Stomach smooth muscle (tissue), 2 donors: ENCODE measurements around the gene GAB1.

Experiments used
- H3K27ac ChIP-seq: one replicate; pipeline ENCODE4 v1.7.0; 2013; ENCODE audit warnings: mild to moderate bottlenecking, low read length, inconsistent platforms
- H3K27me3 ChIP-seq, 2 donors: one replicate each; pipeline ENCODE4 v1.7.0; 2013; ENCODE audit warnings: low read length in 2 of 2; ENCODE audit not compliant: insufficient read depth in 2 of 2, control insufficient read depth in 1 of 2
- H3K36me3 ChIP-seq, 2 donors: one replicate each; pipeline ENCODE4 v1.7.0; 2013; ENCODE audit warnings: low read length in 2 of 2; ENCODE audit not compliant: control insufficient read depth in 2 of 2, insufficient read depth in 2 of 2
- H3K4me1 ChIP-seq: one replicate; pipeline ENCODE4 v1.7.0; 2013; ENCODE audit warnings: low read length; ENCODE audit not compliant: control insufficient read depth, insufficient read depth
- H3K4me3 ChIP-seq, 2 donors: one replicate each; pipeline ENCODE4 v1.7.0; 2013; ENCODE audit warnings: low read length in 2 of 2
- H3K9ac ChIP-seq, 2 donors: one replicate each; pipeline ENCODE4 v1.7.0; 2013; ENCODE audit warnings: low read length in 2 of 2, mild to moderate bottlenecking in 1 of 2
- H3K9me3 ChIP-seq, 2 donors: one replicate each; pipeline ENCODE4 v1.7.0; 2013; ENCODE audit warnings: low read length in 2 of 2; ENCODE audit not compliant: control insufficient read depth in 2 of 2
- donor health status: healthy.
- donor health status: Pancreatic carcinoma.

Gene GAB1

DNA sequence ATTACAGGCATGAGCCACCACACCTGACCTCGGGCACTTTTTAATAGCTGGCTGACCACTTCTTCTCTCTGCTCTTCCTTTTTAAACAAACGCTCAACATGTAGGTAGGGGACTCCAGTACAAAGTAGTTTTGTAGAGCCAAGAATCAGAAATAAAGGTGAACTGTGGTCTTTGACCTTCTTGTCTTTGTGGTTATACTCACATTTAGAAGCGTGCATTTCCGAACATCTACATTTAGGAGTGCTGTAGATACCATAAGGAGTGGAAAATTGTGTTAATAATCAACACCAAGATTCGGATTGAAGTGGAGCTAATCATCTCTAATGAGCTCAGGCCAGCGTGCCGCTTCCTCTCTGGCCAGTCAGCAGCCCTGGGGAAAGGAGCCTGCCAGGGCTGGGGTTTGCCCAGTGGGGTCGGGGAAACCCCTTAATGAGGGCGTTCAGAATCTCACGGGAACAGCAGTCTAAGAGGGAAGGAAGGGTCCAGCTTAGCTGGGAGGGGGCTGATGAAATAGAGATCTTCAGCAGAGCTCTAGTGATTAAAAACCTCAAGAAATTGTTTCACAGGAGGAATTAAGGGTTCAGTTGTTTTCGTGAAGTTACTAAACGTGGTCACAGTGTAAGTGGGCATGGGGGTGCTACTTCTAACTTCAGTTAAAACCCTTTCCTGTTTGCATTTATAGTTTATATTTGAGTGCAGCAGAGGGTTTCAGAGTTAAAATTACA, 81.2 kb downstream of the GAB1 start:
- Histone ChIP-seq H3K9me3 (no peaks in the 10 kb centered on the region), H3K4me1 (no peaks in the 10 kb centered on the region), H3K27ac (no peak overlapping the region), H3K27me3 (no peaks in the 10 kb centered on the region), H3K9ac (no peak overlapping the region), H3K4me3 (no peak overlapping the region), H3K36me3 (peaks cover 0 to 5% of the 10 kb centered on the region in 2 donors)

DNA sequence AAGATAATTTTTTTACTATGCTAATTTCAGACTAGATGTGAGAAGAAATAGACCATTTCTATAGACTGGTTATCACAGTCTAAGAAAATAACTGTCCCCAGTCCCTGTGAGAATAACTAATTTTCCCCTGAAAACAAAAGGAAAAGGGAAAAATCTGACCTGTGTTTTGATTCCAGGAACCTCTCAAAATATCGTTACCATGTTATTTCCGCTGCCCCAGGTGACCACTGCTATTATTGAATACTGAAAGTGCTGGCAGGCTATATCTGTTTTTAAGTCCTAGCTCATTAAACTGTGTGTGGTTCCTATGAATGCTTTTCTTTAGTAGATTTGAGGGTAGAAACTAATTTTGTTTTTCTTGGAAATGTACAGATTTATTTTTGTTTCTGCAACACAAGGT, 83.6 kb downstream of the GAB1 start:
- Histone ChIP-seq H3K9ac (no peak overlapping the region), H3K4me3 (no peak overlapping the region), H3K36me3 (peaks cover 2 to 7% of the 10 kb centered on the region in 2 donors), H3K9me3 (no peaks in the 10 kb centered on the region), H3K4me1 (no peaks in the 10 kb centered on the region), H3K27me3 (no peaks in the 10 kb centered on the region), H3K27ac (no peak overlapping the region)

GRCh38 chr4:143421609-143422008, 84.9 kb downstream of the GAB1 start:
- Histone ChIP-seq H3K9me3 (no peaks in the 10 kb centered on the region), H3K27ac (no peak overlapping the region), H3K36me3 (peaks cover 5 to 10% of the 10 kb centered on the region in 2 donors), H3K9ac (no peak overlapping the region), H3K4me1 (no peaks in the 10 kb centered on the region), H3K27me3 (no peaks in the 10 kb centered on the region), H3K4me3 (no peak overlapping the region)

- Histone ChIP-seq H3K27ac (no peak overlapping the region), H3K9ac (no peak overlapping the region), H3K36me3 (peaks cover 5% of the 10 kb centered on the region in 2 donors), H3K4me1 (no peaks in the 10 kb centered on the region), H3K9me3 (no peaks in the 10 kb centered on the region), H3K27me3 (no peaks in the 10 kb centered on the region), H3K4me3 (no peak overlapping the region)
Observed at GRCh38 chr4:143424276-143424675, 87.6 kb downstream of the GAB1 start.

GRCh38 chr4:143431526-143432257, 95.0 kb downstream of the GAB1 start:
- Histone ChIP-seq H3K27me3 (no peaks in the 10 kb centered on the region), H3K36me3 (peaks cover 0 to 8% of the 10 kb centered on the region in 2 donors), H3K9me3 (no peaks in the 10 kb centered on the region), H3K9ac (no peak overlapping the region), H3K4me3 (no peak overlapping the region), H3K4me1 (no peaks in the 10 kb centered on the region), H3K27ac (no peak overlapping the region)

- Histone ChIP-seq H3K27ac (no peak overlapping the region), H3K4me3 (no peak overlapping the region), H3K27me3 (no peaks in the 10 kb centered on the region), H3K9me3 (no peaks in the 10 kb centered on the region), H3K36me3 (peaks cover 0 to 8% of the 10 kb centered on the region in 2 donors), H3K4me1 (no peaks in the 10 kb centered on the region), H3K9ac (no peak overlapping the region)
Observed at GRCh38 chr4:143432258-143432591, 95.5 kb downstream of the GAB1 start.

- Histone ChIP-seq H3K4me1 (no peaks in the 10 kb centered on the region), H3K9me3 (no peaks in the 10 kb centered on the region), H3K4me3 (no peak overlapping the region), H3K36me3 (peaks cover 3 to 13% of the 10 kb centered on the region in 2 donors), H3K27ac (no peak overlapping the region), H3K9ac (no peak overlapping the region), H3K27me3 (no peaks in the 10 kb centered on the region)
Observed at GRCh38 chr4:143433231-143433630, 96.6 kb downstream of the GAB1 start.

DNA sequence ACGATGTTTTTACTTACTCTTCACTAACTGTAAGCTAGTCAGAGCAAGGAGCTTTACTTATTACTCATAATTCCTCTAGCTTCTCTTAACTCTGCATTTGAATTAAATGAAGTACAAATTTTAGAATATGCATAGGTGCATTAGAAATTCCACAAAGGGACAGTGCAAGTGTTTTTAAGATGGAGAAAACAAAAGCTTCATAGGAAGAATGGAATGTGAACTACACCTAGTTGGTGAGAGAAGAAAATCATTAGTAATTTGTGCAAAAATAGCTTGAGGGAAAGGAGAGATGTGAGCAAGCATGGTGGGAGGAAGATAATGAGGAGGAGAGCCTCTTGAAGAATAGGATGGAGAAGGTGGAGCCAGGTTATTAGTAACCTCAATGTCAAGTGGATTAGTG, 99.3 kb downstream of the GAB1 start:
- no peak overlapping the region for H3K9ac ChIP-seq
- H3K27ac ChIP-seq: no peak overlapping the region
- H3K4me3 ChIP-seq: no peak overlapping the region
- no peaks in the 10 kb centered on the region for H3K27me3 ChIP-seq
- H3K9me3 ChIP-seq: no peaks in the 10 kb centered on the region
- H3K36me3 ChIP-seq: peaks cover 10 to 25% of the 10 kb centered on the region in 2 donors
- no peaks in the 10 kb centered on the region for H3K4me1 ChIP-seq

- no peaks in the 10 kb centered on the region for H3K27me3 ChIP-seq
- H3K9me3 ChIP-seq: no peaks in the 10 kb centered on the region
- H3K27ac ChIP-seq: no peak overlapping the region
- H3K4me1 ChIP-seq: no peaks in the 10 kb centered on the region
- H3K4me3 ChIP-seq: no peak overlapping the region
- H3K36me3 ChIP-seq: peaks cover 12 to 28% of the 10 kb centered on the region in 2 donors
- no peak overlapping the region for H3K9ac ChIP-seq
Observed at GRCh38 chr4:143437476-143437875, 100.8 kb downstream of the GAB1 start.

GRCh38 chr4:143437937-143438336, 101.3 kb downstream of the GAB1 start:
- peaks cover 12 to 28% of the 10 kb centered on the region in 2 donors for H3K36me3 ChIP-seq
- H3K4me1 ChIP-seq: no peaks in the 10 kb centered on the region
- no peak overlapping the region for H3K9ac ChIP-seq
- no peaks in the 10 kb centered on the region for H3K27me3 ChIP-seq
- H3K9me3 ChIP-seq: no peaks in the 10 kb centered on the region
- no peak overlapping the region for H3K27ac ChIP-seq
- no peak overlapping the region for H3K4me3 ChIP-seq

DNA sequence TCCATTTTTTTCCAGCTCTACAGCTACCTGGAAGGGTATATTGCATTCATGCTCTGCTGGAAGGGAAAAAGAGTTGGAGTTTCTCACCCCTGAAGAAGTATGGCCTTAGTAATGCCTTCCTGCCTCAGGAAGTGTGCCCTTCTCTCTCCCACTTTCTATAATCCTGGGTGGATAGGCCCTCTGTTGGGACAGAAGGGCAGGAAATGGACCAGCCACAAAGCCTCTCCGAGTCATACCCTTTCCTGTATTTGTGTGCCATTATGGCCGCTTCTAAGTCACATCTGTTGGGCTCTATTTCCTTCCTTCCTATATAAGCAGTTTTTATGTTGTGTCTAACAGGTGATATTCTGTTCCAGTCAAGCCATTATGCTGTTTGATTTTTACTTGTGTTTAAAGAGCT, 102.0 kb downstream of the GAB1 start:
- no peaks in the 10 kb centered on the region for H3K27me3 ChIP-seq
- no peak overlapping the region for H3K4me3 ChIP-seq
- no peak overlapping the region for H3K9ac ChIP-seq
- H3K27ac ChIP-seq: no peak overlapping the region
- peaks cover 12 to 23% of the 10 kb centered on the region in 2 donors for H3K36me3 ChIP-seq
- no peaks in the 10 kb centered on the region for H3K9me3 ChIP-seq
- H3K4me1 ChIP-seq: no peaks in the 10 kb centered on the region
